Measurements from ENCODE around the gene FARP2.

DNA sequence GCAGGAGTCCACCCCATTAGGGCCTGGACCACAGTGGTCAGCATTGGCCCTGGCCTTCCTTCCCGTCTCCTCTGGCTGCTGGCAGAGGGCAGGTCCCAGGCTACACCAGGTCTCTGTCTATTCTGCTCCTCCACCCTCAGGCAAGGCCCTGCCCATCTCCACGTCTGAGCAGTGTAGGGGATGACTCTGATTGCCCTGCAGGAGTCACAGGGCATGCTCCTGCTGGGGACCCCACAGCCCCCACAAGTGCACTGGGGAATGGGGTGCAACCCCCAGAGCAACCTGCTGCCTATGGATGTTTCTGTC lies 112.3 kb downstream of the FARP2 start:
- TF ChIP-seq, protein P1, sequence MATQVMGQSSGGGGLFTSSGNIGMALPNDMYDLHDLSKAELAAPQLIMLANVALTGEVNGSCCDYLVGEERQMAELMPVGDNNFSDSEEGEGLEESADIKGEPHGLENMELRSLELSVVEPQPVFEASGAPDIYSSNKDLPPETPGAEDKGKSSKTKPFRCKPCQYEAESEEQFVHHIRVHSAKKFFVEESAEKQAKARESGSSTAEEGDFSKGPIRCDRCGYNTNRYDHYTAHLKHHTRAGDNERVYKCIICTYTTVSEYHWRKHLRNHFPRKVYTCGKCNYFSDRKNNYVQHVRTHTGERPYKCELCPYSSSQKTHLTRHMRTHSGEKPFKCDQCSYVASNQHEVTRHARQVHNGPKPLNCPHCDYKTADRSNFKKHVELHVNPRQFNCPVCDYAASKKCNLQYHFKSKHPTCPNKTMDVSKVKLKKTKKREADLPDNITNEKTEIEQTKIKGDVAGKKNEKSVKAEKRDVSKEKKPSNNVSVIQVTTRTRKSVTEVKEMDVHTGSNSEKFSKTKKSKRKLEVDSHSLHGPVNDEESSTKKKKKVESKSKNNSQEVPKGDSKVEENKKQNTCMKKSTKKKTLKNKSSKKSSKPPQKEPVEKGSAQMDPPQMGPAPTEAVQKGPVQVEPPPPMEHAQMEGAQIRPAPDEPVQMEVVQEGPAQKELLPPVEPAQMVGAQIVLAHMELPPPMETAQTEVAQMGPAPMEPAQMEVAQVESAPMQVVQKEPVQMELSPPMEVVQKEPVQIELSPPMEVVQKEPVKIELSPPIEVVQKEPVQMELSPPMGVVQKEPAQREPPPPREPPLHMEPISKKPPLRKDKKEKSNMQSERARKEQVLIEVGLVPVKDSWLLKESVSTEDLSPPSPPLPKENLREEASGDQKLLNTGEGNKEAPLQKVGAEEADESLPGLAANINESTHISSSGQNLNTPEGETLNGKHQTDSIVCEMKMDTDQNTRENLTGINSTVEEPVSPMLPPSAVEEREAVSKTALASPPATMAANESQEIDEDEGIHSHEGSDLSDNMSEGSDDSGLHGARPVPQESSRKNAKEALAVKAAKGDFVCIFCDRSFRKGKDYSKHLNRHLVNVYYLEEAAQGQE (IDR thresholded peaks at IDR 0.05; ENCODE audit: low read depth) = no peak
- no peak for TF ChIP-seq POLR2AphosphoS5 (IDR thresholded peaks at IDR 0.05; ENCODE audit: low read depth, low read length)

Measured in HCT116 (cell line).